H1 (cell line): ENCODE results near the gene TOM1. TPM values are rescaled to one million over a fixed set of nuclear protein-coding genes. Genes with fewer than 3 reads are reported as not detected.

Experiments used
- CTCF ChIA-PET: fragments of 300-600 bp; sonication (Branson Sonifier 250); formaldehyde crosslinking; loops from one replicate; lab custom pipeline; 2021; ENCODE audit not compliant: partially characterized antibody; lab: Charles Lee
- POLR2A ChIA-PET: fragments of 300-600 bp; sonication (Branson Sonifier 250); formaldehyde crosslinking; loops from one replicate; lab custom pipeline; 2021; ENCODE audit warnings: inconsistent platforms; ENCODE audit not compliant: partially characterized antibody; lab: Charles Lee
- DNase-seq, 2 experiments: peaks; one replicate each; pipeline versions ENCODE4 v3.0.0 to v3.0.0-alpha.2; 2010 to 2022; ENCODE audit warnings: low spot score in 2 of 2, low read depth in 1 of 2, mixed read lengths in 1 of 2
- FAIRE-seq: peaks from 2 replicates; lab custom pipeline; 2011; peaks lifted over from hg19 to GRCh38; lab: Jason Lieb, UNC
- H2AFZ ChIP-seq: 2 replicates; pipeline ENCODE4 v1.8.1; 2012; ENCODE audit warnings: low read length, inconsistent platforms
- H2AK5ac ChIP-seq: 2 replicates; pipeline ENCODE4 v1.6.1; 2013; ENCODE audit warnings: low read depth, low read length
- H2BK120ac ChIP-seq: replicated peaks from 2 replicates; pipeline ENCODE3; 2013; ENCODE audit warnings: low read depth, low read length, inconsistent platforms
- H2BK12ac ChIP-seq: 2 replicates; pipeline ENCODE4 v1.6.1; 2013; ENCODE audit warnings: low read depth, low read length
- H2BK15ac ChIP-seq: 2 replicates; pipeline ENCODE4 v1.6.1; 2013; ENCODE audit warnings: low read length
- H2BK20ac ChIP-seq: 2 replicates; pipeline ENCODE4 v1.6.1; 2013; ENCODE audit warnings: low read length
- H2BK5ac ChIP-seq: 2 replicates; pipeline ENCODE4 v1.6.1; 2013; ENCODE audit warnings: low read depth, low read length
- H3K14ac ChIP-seq: 2 replicates; pipeline ENCODE4 v1.6.1; 2013; ENCODE audit warnings: inconsistent platforms; ENCODE audit not compliant: insufficient read length
- H3K18ac ChIP-seq: 2 replicates; pipeline ENCODE4 v1.6.1; 2013; ENCODE audit warnings: low read length; ENCODE audit errors: extremely low read depth
- H3K23ac ChIP-seq: 2 replicates; pipeline ENCODE4 v1.6.1; 2013; ENCODE audit warnings: inconsistent platforms; ENCODE audit not compliant: insufficient read length
- H3K23me2 ChIP-seq: 2 replicates; pipeline ENCODE4 v1.6.1; 2013; ENCODE audit warnings: low read depth, low read length
- H3K27ac ChIP-seq: 2 replicates; pipeline ENCODE4 v1.6.1; 2011; ENCODE audit warnings: low read depth, low read length, inconsistent platforms
- H3K27me3 ChIP-seq, 4 experiments: replicated peaks in 1 of 4; 1 replicate in 1 of 4; 2 replicates in 3 of 4; pipeline versions ENCODE4 v1.6.1 to v1.8.1; 2011 to 2013; ENCODE audit warnings: low read length in 3 of 4, mild to moderate bottlenecking in 3 of 4, inconsistent platforms in 2 of 4, mixed read lengths in 2 of 4, moderate library complexity in 1 of 4; ENCODE audit not compliant: control insufficient read depth in 3 of 4, insufficient read depth in 3 of 4; ENCODE audit errors: extremely low read depth in 1 of 4
- H3K36me3 ChIP-seq, 4 experiments: 2 replicates each; pipeline versions ENCODE4 v1.6.1 to v1.8.1; 2011 to 2013; ENCODE audit warnings: mild to moderate bottlenecking in 4 of 4, low read length in 3 of 4, moderate library complexity in 2 of 4, control low read depth in 1 of 4, inconsistent platforms in 1 of 4; ENCODE audit not compliant: insufficient read depth in 4 of 4, control insufficient read depth in 2 of 4
- H3K4ac ChIP-seq: replicated peaks from 2 replicates; pipeline ENCODE3; 2013; ENCODE audit warnings: low read length, low read depth, mixed read lengths, inconsistent platforms; ENCODE audit not compliant: insufficient read length
- H3K4me1 ChIP-seq, 4 experiments: replicated peaks in 1 of 4; 1 replicate in 1 of 4; 2 replicates in 3 of 4; pipeline versions ENCODE4 v1.6.1 to v1.8.1; 2011 to 2013; ENCODE audit warnings: low read length in 3 of 4, inconsistent platforms in 2 of 4, mixed read lengths in 1 of 4; ENCODE audit not compliant: insufficient read depth in 4 of 4, control insufficient read depth in 3 of 4
- H3K4me2 ChIP-seq, 2 experiments: 2 replicates each; pipeline versions ENCODE4 v1.6.1 to v1.8.1; 2011 to 2013; ENCODE audit warnings: low read depth in 2 of 2, low read length in 2 of 2, control low read depth in 1 of 2, inconsistent platforms in 1 of 2, mild to moderate bottlenecking in 1 of 2; ENCODE audit not compliant: insufficient read depth in 1 of 2
- H3K4me3 ChIP-seq, 4 experiments: fragments of 200-600, 300-600 bp in 1 of 4; sonication (generic), shearing (Covaris generic), sonication (Bioruptor Twin) in 1 of 4; 2 replicates each; pipeline versions ENCODE4 v1.5.1 to v1.8.1; 2011 to 2016; ENCODE audit warnings: low read length in 4 of 4, low read depth in 3 of 4, control low read depth in 2 of 4, inconsistent platforms in 2 of 4, mild to moderate bottlenecking in 2 of 4, mixed read lengths in 1 of 4, moderate library complexity in 1 of 4; ENCODE audit not compliant: insufficient read depth in 2 of 4; ENCODE audit errors: extremely low read depth in 1 of 4
- H3K56ac ChIP-seq: replicated peaks from 2 replicates; pipeline ENCODE3; 2013; ENCODE audit warnings: low read depth, mild to moderate bottlenecking, mixed read lengths, low read length, inconsistent platforms; ENCODE audit not compliant: insufficient read length
- H3K79me1 ChIP-seq: 2 replicates; pipeline ENCODE4 v1.6.1; 2013; ENCODE audit warnings: low read depth, low read length, control low read depth
- H3K79me2 ChIP-seq, 2 experiments: 2 replicates each; pipeline versions ENCODE4 v1.6.1 to v1.8.1; 2012 to 2013; ENCODE audit warnings: low read length in 2 of 2, mild to moderate bottlenecking in 2 of 2, inconsistent platforms in 1 of 2; ENCODE audit not compliant: insufficient read depth in 2 of 2, control insufficient read depth in 1 of 2
- H3K9ac ChIP-seq, 4 experiments: replicated peaks in 1 of 4; 1 replicate in 1 of 4; 2 replicates in 3 of 4; pipeline versions ENCODE4 v1.6.1 to v1.8.1; 2011 to 2013; ENCODE audit warnings: low read depth in 3 of 4, low read length in 3 of 4, control low read depth in 2 of 4, mild to moderate bottlenecking in 2 of 4, moderate library complexity in 2 of 4, inconsistent platforms in 1 of 4; ENCODE audit errors: extremely low read depth in 1 of 4
- H3K9me3 ChIP-seq, 2 experiments: 2 replicates each; pipeline versions ENCODE4 v1.6.1 to v1.8.1; 2012 to 2013; ENCODE audit warnings: mild to moderate bottlenecking in 2 of 2, moderate library complexity in 2 of 2, control low read depth in 1 of 2, inconsistent platforms in 1 of 2, low read depth in 1 of 2, low read length in 1 of 2, mixed read lengths in 1 of 2; ENCODE audit not compliant: insufficient read depth in 2 of 2
- H4K20me1 ChIP-seq, 2 experiments: replicated peaks in 1 of 2; 2 replicates each; pipeline versions ENCODE3 to v1.8.1; 2011 to 2013; ENCODE audit warnings: inconsistent platforms in 2 of 2, low read length in 2 of 2, mild to moderate bottlenecking in 1 of 2; ENCODE audit not compliant: insufficient read depth in 2 of 2, control insufficient read depth in 1 of 2
- H4K5ac ChIP-seq: 2 replicates; pipeline ENCODE4 v1.6.1; 2013; ENCODE audit warnings: low read length, low read depth, mixed read lengths, inconsistent platforms; ENCODE audit not compliant: insufficient read length
- H4K8ac ChIP-seq: 2 replicates; pipeline ENCODE4 v1.8.0; 2013; ENCODE audit warnings: mild to moderate bottlenecking, moderate library complexity, low read length, inconsistent platforms; ENCODE audit not compliant: insufficient read depth; ENCODE audit errors: extremely low read depth
- H4K91ac ChIP-seq: replicated peaks from 2 replicates; pipeline ENCODE3; 2013; ENCODE audit warnings: low read length, mixed read lengths, inconsistent platforms; ENCODE audit not compliant: insufficient read length
- HDAC2 ChIP-seq, 2 experiments: fragments of 300-600 bp in 1 of 2; sonication (generic) in 1 of 2; IDR thresholded peaks; 2 replicates each; pipeline ENCODE4 v1.6.1; 2011 to 2012; ENCODE audit warnings: low read depth in 2 of 2, low read length in 2 of 2, mild to moderate bottlenecking in 2 of 2, moderate library complexity in 2 of 2, borderline replicate concordance in 1 of 2, inconsistent platforms in 1 of 2
- SIN3A ChIP-seq, 2 experiments: IDR thresholded peaks in 1 of 2; conservative IDR thresholded peaks in 1 of 2; 2 replicates each; pipeline ENCODE4 v1.6.1; 2011 to 2012; ENCODE audit warnings: low read length in 2 of 2, improper control_type of control experiment in 1 of 2, low read depth in 1 of 2, mild to moderate bottlenecking in 1 of 2
- ZNF274 ChIP-seq: IDR thresholded peaks from 2 replicates; pipeline ENCODE4 v1.7.0; 2012; ENCODE audit warnings: low read length, borderline replicate concordance; ENCODE audit errors: extremely low read depth
- WGBS, 2 experiments: shearing (Covaris generic) in 1 of 2; methylation state at CpG; one replicate each; pipeline versions ENCODE4 v1.1.6 to v1.1.7; 2013 to 2015; ENCODE audit warnings: low lambda C conversion rate in 2 of 2, mixed read lengths in 2 of 2, inconsistent platforms in 1 of 2, low coverage in 1 of 2, missing lambda C conversion rate in 1 of 2; ENCODE audit not compliant: insufficient replicate concordance in 2 of 2, insufficient coverage in 1 of 2, insufficient read length in 1 of 2; ENCODE audit errors: extremely low coverage in 1 of 2, missing lambda C conversion rate in 1 of 2; 5-methylcytosine and 5-hydroxymethylcytosine counted together
- polyA plus RNA-seq, 7 experiments: library from polyadenylated mRNA; depleted of rRNA in 3 of 7; stranded (reverse) in 5 of 7; unstranded in 2 of 7; fragments of >200 nt in 5 of 7; fragments of 200-250 nt in 2 of 7; gene quantifications; 1 replicate in 5 of 7; 2 replicates in 1 of 7; 4 replicates in 1 of 7; pipeline versions ENCODE4 v1.2.1 to v1.2.3, GENCODE V29; 2011 to 2013; ENCODE audit warnings: missing spikeins in 2 of 7, mixed read lengths in 2 of 7
- total RNA-seq: library from RNA; stranded (reverse); fragmentation: NEBNext Ultra II Directional; extraction: Animal tissue kit (Norgen Biotek cat#: 25700); gene quantifications from 2 replicates; pipeline ENCODE4 v1.2.1, GENCODE V29; 2021

Gene TOM1
- total and polyA plus RNA-seq, 2 of the 8 experiments (the other 6 are each of a cell fraction or from before 2014, with no cell fraction given), result 25.1 to 39.2 TPM

DNA sequence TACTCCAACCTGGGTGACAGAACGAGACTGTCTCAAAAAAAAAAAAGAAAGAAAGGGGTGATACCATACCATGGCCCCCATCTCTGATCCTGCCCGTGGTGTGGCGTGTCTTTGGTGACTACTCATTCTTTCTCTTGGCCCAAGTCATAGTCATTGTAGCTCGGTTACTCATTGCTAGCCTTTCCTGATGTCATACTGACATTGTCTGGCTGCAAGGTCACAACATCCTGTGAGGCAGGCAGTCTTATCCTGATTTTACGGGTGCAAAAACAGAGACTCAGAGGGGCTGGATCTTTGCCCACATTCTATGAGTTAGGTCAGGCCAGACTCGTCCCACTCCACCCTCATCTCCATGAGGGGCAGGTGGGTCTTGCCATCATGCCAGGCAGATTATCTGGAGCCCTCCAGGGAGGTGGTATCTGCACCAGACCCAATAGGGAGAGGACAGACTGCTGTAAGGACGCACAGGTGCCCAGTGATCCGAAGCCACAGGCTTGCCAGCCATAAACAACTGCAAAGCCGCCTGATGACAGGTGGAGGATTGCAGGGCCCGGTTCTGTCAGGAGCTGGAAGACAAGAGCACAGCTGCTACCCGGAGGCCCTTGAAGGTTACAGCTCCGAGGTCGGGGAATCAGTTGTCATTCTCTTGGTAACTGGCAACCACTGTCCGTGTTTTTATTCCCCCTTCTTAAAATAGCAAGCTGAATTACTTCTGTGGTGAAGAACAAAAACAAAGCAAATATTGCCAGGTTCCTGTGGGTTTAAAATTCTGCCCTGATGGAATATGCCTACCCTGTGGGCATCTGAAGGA lies 13.8 kb downstream of the TOM1 start:
- no peak overlapping the region for H2BK15ac ChIP-seq
- H3K79me2 ChIP-seq, result no peaks in the 10 kb centered on the region
- H3K4me3 ChIP-seq, result no peak overlapping the region
- H3K23ac ChIP-seq, result no peak overlapping the region
- no peak overlapping the region for H3K14ac ChIP-seq
- no peak overlapping the region for H3K4ac ChIP-seq
- H4K91ac ChIP-seq, result peak overlapping the region; percentile 34
- ChIA-PET POLR2A (interaction anchor here (1.5 kb wide), 1 partner anchor 14 kb away, joined by 4 read pairs; no protein-coding TSS in a partner anchor), CTCF (interaction anchor here (0.8 to 1.1 kb wide), 2 partner anchors 9 to 33 kb away, joined by 3 to 4 read pairs; no protein-coding TSS in a partner anchor)
- no peak overlapping the region for H4K5ac ChIP-seq
- H3K4me2 ChIP-seq, result no peak overlapping the region
- H2BK120ac ChIP-seq, result no peak overlapping the region
- H3K36me3 ChIP-seq, result no peaks in the 10 kb centered on the region
- no peak overlapping the region for H4K8ac ChIP-seq
- H2BK20ac ChIP-seq, result no peak overlapping the region
- peaks cover 0 to 2% (median 0%) of the 10 kb centered on the region in 4 experiments; a peak in 3 of 7 replicates for H3K4me1 ChIP-seq
- no peaks in the 10 kb centered on the region for H3K9me3 ChIP-seq
- H4K20me1 ChIP-seq, result peaks cover 2 to 6% of the 10 kb centered on the region in 2 experiments
- no peak overlapping the region for H3K56ac ChIP-seq
- no peak overlapping the region for H2AK5ac ChIP-seq
- no peak overlapping the region for H3K18ac ChIP-seq
- no peak for FAIRE-seq
- no peak overlapping the region for H2BK5ac ChIP-seq
- DNase-seq, result no peak
- no peak overlapping the region for H2BK12ac ChIP-seq
- H3K27ac ChIP-seq, result no peak overlapping the region
- H2AFZ ChIP-seq, result no peak overlapping the region
- no peaks in the 10 kb centered on the region for H3K23me2 ChIP-seq
- TF ChIP-seq HDAC2 (IDR thresholded peaks at IDR 0.05; ENCODE audit: borderline replicate concordance in 1 of 2, low read depth in 2 of 2, low read length in 2 of 2) (no peak), SIN3A (conservative IDR thresholded peaks at IDR 0.05 in 1 of 2, IDR thresholded peaks at IDR 0.05 in 1 of 2; ENCODE audit: low read depth in 1 of 2, low read length in 2 of 2) (0 out of 4 replicates have a peak, but pooled peaks of 1 of the 2 experiments have one; percentile 53), ZNF274 (no peak)
- peaks cover 7% of the 10 kb centered on the region for H3K79me1 ChIP-seq
- 88% methylated on average over 13 of the region's 14 CpGs; no CpG with 5 or more reads in 1 of the 2 experiments for WGBS, 2 experiments
- H3K27me3 ChIP-seq, result no peaks in the 10 kb centered on the region
- no peak overlapping the region for H3K9ac ChIP-seq
